ENCODE results near the gene HCFC1R1.

HCFC1R1 gene

DNA sequence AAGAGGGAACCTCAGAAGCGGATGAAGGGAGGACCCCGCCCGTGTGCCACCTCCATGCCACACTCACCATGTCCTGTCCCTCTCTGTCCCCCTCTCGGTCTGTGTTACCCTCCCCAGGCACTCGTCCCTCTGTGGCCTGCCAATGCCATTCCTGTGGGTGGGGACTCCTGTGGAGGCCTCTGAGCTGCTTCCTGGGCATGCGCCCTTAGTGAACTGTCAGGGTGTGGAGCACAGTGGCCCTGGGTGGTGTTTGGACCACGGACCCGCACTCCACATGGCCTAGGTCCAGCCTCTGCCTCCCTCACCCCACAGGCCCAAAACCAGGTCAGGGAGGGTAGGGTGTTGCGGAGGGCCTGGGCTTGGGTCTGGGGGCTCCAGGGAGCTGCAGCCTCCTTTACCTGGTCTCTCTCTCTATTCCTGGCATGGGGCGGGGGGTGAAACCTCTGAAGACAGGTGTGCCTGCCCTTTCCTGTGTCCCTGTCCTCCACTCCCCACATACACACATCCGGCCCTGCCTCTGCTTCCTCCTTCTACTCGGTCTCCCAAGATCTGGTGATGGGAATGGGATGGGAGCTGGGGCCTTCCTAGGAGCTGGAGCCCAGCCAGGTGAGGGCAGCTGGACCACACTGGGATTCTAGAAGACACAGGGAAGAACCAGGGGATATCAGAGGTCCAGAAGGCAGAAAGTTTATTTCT, 32.0 kb downstream of the HCFC1R1 start:
- DNase-seq, result no peak

DNA sequence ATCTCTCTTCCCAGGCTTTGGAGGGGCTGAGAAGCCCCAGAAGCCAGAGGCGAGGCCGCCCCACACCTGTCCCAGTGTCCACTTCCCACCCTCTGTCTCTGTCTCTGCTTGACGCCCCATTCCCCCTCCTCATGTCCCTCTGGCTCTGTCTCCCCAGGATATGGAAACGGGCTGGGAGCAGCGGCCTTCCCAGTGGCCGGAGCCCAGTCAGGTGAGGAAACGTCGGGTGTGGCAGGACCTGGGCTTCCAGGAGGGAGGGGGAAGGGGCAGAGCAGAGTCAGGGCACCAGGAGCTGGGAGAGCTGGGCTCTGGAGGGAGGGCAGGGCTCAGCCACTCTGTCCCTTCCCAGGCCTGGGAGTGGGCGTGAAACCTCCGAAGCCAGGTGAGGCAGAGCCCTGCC, 32.9 kb downstream of the HCFC1R1 start:
- no peak for DNase-seq

DNA sequence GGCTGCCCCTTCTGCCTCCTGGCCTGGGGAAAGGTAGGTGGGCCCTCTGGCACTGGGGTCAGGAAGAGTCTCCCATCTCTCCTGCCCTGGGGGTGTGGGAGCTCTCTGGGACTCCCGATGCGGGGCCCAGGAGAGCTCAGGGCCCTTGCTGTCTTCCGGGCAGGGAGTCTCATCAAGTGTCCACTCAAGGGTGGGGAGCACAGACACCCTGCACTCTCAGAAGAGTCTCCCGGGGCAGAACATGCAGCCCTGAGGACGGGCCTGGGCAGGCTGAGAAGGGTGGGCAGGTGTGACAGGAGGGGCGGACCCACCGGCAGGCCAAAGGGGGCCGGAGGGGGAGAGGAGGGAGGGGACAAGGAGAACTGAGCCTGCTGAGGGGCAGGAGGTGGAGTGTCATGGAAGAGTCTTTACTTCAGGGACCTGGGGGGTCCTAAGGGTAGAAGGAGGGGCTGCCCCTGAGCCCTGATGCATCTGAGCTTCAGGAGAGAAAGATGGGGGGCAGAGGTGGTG, 35.1 kb downstream of the HCFC1R1 start:
- no peak for DNase-seq

DNA sequence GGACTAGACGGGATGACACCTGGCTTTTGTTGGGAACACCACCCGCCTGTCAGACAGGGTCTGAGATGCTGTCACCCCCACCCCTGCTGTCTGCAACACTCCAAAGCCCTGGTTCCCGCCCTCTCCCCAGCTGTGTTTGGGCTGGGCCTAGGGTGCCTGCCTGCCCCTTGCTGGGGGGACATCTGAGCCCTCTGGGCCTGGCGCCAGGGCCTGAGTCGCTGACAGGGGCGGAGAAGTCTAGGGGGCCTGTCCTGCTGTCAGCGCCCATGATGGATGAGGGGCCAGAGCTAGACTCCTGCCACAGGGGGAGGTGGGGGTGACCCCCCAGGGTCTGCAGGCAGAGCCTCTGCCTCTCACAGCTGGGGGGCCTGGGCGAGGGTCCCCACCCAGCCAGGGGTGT, 35.9 kb downstream of the HCFC1R1 start:
- no peak for DNase-seq

DNA sequence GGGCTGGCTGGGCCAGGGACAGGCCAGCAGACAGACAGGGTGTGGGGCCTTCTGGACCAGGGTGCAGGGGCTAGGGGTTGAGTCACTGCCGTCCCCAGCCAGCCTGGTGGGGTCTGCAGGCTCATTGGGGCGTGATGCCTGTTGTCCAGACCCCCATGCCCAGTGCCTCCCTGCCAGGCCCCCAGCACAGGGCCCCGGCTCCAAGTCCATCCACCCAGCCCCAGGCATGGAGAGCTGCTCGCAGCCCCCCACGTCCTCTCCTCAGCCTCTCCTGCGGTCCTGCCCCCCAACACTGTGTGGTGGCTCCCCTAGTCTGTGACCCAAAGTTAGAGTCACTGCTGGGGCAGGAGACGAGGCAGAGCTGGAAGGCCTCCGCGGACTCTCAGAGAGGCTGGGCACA, 36.5 kb downstream of the HCFC1R1 start:
- DNase-seq, result no peak

DNA sequence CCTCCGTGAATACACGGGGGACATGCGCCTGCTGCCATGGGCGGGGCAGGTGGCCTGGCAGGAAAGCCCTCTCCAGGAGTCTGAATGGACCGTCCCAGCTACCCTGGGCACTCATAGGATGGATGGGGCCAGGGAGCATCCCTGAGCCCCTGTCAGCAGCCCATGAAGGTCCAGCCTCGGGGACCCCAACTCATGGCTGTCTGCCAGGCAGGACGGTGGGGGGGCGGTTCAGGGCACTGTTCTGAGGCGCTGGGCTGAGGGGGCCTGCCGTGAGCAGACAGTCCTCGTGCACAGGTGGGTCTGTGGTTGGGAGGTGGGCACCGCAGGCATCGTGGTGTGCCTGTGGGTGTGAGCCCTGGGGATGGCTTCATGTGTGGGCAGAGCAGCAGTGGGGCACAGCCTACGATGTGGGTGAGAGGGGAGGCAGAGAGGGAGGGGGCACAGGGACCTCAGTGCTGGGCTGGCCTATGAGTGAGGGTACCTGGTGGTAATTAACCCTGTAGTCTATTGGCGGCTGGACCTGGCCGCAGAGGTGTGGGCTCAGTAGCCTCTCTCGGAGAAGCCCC, 37.0 kb downstream of the HCFC1R1 start:
- DNase-seq, result no peak

DNA sequence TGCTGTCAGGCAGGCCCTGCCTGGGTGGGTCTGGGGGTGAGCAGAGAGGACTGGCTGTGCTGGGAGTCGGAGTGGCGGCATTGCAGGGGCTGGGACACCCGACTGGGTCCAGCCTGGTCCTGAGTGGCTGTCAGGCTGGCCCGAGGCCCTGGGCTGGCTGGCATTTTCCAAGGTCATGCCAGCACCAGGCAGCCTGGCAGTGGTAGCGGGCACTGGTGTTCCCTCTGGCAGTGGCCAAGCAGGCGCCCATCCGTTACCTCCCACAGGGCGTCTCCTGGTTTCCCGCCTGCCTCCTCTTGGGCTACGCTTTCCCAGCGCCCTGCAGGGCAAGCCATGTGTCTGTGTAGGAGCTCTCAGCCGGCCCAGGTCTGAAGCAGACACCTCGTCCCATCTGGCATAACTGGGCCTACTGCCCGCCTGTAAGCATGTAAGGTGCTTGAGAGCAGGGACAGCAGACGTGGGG, 37.8 kb downstream of the HCFC1R1 start:
- no peak for DNase-seq

DNA sequence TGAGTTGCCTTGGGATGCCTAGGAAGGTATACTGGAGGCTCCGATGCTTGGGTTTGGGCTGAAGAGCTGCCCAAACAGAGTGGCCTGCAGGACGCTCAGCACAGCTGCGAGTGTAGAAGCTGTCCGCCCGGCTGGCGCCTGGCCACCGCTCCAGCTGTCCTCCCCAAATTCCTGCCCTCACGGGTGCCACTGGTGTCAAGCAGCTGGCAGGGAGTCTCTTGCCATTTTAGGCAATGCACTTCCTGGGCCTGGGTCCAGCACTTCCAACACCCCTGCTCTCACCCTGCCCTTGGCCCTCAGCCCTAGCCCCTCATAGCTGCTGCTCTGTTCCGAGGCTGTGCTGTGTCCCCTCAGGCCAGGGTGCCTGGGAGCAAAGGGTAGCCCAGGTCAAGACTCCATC, 38.3 kb downstream of the HCFC1R1 start:
- no peak for DNase-seq

DNA sequence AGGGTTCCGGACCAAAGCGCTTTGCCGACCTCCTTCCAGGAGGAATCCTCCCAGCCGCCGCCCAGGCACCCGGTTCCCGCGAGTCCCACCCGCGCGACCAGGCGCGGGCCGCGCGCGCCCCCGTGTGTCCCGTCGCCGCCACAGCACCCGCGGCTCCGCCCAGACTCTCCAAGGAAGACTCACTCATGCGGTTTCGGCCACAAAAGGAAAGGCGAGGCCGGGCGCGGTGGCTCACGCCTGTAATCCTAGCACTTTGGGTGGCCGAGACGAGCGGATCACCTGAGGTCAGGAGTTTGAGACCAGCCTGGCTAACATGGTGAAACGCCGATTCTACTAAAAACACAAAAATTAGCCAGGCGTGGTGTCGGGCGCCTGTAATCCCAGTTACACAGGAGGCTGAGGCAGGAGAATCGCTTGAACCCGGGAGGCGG, 40.0 kb downstream of the HCFC1R1 start:
- DNase-seq, result peak; percentile 51

DNA sequence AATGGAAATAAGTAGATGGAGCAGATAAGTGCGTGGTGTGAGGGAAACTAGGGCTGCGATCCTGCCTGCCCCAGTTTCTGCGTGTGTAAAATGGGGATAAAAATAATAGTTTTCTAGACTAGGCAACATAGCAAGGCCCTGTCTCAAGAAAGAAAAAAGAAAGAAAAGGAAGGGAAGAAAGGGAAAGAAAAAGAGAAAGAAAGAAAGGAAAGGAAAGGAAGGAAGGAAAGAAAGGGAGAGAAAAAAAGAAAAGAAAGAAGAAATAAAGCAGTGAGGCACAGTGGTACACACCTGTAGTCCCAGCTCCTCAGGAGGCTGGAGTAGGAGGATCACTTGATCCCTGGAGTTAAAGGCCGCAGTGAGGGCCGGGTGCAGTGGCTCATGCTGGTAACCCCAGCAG, 41.3 kb downstream of the HCFC1R1 start:
- DNase-seq, result no peak

DNA sequence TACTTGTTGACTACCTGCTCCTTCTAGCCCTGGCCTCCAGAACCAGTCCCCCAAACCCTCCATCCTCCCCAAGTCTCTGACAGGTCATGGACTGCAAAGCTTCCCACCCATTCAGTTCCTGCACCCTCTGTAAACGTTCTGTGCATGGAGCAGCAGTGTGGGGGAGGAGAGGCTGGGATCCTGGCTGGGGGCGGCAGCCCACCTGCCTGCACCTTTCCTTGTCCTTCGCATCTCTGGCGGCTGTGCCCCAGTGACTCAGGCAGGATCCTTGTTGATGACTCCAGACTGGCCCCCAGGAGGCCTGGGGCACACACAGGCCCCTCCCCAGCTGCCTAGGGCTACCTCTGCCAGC, 41.9 kb downstream of the HCFC1R1 start:
- no peak for DNase-seq

DNA sequence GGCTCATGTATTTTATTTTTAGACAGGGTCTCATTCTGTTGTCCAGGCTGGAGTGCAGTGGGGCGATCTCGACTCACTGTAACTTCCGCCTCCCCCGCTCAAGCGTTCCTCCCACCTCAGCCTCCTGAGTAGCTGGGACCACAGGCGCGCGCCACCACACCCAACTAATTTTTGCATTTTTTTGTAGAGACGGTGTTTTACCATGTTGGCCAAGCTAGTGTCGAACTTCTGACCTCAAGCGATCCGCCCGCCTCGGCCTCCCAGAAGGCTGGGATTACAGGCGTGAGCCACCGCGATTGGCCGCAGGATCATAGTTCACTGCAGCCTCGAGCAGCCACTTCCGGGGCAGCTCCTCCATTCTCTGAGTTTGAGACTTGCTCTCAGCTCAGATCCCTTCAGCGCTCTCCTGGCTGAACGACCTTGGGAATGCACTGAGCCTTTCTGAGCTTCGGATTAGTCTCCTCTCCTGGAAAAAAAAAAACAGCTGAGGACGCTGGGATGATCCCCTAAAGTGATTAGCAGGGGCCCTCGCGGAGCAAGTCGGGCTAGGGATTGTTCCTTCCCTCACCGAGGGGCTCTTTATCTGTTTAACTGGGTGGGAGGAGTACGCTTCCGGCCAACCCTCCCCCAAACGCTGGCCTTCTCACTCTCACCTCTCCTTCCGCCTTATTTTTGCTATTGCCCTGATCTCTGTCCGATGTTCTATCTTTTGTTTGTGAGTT, 42.4 kb downstream of the HCFC1R1 start:
- DNase-seq, result no peak

DNA sequence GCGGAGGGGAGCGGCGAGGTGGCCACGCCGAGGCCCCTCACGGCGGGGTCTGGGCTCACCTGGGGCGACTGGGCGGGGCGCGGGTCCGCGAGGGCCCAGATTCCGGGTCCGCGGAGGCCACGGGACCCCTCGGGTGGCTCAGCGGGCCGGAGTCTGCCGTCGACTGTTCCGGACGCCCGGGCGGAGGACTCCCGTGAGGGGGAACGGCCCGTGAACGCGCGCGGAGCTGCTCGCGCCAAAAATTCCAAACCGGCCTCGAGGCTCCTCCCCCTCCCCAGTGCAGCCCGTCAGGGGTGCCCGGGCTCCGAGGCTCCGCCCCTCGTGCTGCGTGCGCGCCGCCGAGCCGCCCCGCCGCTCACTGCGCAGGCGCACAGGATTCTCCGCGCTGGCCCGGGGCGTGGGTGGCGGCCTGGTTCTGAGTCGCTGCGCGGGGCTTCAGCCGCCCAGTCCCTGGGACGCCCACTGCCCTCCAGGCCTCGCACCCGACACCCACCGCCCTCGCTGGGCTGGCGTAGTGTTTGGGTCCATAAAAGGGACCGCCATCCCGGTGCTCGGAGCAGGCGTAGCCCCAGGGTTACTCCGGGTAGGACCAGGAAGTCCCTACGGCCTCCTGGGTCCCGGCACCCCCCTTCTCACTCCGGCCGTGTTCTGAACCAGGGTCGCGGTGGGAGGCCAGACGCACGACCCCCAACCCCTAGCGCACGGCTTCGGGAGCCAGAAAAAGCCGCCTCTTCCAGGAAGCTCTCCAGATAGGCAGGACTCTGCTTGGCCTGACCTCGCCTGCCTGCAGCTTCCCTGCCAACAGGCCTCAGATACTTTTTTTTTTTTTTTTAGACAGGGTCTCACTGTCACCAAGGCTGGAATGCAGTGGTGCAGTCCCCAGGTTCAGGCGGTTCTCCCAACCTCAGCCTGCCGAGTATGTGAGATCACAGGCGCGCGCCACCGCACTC, 43.2 kb downstream of the HCFC1R1 start, which contains the start of gene PKMYT1:
Gene PKMYT1 (minus strand): TSS at position 220 of the 950 bp plus-strand sequence. CDS start 789 bp downstream, outside the sequence.
- DNase-seq, result peak; percentile 55

DNA sequence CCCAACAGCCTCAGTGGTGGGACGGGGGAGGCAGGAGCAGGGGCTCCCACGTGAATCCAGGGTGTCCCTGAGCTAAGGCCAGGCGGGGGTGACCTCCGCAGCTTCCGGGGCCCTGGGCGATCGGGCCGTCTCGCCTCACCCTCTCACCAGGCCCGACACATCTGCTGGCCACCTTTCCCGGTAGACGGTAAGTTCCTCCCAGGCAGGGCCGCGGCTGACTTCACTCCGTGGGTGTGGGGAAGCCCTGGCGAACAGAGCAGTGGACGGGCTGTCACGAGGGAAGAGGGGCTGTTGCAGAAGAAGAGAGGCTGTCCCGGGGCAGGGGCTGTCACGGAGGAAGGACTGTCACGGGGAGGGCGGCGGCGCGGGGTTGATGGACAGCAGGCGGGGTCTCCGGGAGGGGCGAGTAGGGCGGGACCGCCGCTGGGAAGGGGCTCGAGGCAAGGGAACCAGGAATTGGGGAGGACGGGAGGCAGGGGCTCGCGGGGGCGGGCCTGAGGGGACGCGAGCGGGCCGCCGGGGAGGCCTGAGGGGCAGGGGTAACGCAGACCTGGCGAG, 44.0 kb downstream of the HCFC1R1 start:
- no peak for DNase-seq

DNA sequence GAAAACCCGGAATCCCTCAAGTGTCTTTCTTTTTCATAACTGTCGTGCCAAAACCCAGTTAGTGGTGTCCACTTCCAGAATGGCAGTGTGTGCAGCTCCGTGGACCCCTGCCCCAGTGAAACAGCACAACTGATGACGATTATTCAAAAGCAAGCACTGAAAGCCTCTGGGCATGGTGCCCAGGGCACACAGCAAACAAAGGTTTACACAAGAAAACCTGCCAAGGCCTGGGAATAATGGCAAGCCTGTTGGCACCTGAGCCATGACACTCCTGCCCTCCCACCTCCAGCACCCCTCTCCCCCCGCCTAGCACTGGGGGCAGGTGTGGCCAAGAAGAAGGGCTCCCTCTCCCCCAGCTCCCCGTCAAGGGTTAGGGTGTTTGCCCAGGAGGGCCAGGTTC, 46.3 kb downstream of the HCFC1R1 start:
- no peak for DNase-seq

DNA sequence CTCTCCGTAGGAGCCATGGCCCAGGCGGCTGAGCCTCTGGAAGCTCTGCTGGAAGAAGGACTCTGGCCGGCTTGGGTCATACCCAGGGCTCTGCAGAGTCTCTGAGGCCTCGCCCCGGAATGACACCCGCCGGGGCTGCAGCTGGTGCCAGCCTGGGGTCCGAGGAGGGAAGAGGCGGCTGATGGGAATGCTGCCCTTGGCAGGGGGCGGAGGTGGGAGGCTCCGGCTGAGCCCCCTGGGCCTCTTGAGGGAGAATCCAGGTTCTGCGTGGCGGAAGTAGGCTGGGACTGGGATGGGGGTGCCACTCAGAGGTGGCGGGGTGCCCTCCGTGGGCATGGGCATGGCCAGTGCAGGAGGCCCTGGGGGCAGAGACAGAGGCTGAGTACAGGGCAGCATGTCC, 47.1 kb downstream of the HCFC1R1 start:
- no peak for DNase-seq

DNA sequence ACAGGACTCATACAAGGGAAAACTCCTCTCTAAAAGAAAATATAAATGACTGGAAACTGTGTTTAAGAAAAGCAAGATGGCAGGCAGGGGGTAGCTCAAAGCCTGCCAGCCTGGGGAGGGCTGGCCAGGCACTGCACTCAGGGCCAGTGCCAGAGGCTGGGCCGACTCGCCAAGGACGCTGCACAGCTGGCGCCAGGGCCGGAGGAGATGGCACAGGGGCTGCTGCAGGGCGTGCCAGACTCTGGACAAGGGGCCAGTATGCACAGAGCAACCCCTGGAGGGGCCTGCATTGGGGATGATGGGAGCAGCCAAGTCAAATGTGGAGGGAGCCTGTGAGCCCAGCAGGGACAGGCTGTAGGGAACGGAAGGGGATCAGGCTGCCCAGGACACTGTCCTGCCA, 47.5 kb downstream of the HCFC1R1 start:
- DNase-seq, result no peak

DNA sequence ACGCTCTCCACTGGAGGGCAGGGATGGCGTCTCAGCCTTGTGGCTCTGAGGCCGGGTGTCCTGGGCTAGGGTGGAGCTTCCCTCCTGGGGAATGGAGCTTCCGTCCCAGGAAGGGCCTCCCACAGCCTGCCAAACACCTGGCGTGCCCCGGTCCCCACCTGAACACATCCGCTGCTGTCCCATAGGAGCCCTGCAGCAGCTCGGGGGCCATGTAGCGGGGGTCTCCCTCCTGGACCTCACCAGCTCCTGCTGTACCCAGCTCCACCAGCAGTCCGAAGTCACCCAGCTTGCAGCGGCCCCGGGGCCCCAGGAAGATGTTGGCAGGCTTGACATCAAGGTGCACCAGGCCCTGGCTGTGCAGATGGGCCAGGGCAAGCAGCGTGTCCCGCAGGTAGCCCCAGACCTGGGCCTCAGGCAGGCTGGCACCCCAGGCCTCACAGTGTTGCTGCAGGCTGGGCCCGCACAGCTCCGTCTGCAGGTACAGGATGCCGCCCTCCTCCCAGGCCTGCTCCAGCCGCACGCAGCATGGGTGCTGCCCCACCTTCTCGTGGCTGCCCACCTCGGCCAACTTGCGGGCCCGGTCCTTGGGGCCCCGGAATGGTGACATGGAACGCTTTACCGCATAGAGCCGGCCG, 48.5 kb downstream of the HCFC1R1 start:
- DNase-seq, result no peak

DNA sequence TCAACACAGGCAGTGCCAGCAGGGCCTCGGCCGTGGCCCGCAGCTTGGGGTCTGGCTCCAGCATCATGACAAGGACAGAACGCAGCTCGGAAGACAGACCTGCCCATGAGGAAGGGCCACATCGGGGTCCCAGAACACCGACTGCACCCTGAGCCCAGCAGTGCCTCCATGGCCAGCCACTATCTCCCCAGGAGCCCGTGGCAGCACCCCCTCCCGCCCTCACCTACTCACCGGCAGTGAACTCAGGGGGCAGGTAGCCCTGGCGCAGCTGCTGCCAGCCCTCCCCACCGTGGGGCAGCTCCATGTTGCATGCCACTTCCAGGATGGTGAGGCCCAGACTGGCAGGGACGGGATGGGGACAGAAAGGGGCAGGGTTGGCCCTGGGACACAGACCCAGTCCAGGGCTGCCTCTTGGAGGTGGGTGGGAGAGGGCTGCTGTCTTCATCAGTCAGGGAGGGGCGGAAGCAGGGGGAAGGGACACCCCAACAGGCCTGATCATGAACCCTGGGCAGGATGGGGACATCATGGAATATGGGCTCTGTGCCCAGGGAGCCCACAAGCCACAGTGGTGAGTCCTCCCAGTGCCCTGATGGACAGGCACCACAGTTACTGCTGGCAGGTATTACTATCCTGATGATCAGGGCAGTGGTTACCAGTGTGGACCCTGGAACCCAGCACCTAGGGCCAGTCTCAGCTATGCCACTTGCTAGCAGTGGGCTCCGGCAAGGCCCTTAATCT, 49.3 kb downstream of the HCFC1R1 start:
- DNase-seq, result no peak

DNA sequence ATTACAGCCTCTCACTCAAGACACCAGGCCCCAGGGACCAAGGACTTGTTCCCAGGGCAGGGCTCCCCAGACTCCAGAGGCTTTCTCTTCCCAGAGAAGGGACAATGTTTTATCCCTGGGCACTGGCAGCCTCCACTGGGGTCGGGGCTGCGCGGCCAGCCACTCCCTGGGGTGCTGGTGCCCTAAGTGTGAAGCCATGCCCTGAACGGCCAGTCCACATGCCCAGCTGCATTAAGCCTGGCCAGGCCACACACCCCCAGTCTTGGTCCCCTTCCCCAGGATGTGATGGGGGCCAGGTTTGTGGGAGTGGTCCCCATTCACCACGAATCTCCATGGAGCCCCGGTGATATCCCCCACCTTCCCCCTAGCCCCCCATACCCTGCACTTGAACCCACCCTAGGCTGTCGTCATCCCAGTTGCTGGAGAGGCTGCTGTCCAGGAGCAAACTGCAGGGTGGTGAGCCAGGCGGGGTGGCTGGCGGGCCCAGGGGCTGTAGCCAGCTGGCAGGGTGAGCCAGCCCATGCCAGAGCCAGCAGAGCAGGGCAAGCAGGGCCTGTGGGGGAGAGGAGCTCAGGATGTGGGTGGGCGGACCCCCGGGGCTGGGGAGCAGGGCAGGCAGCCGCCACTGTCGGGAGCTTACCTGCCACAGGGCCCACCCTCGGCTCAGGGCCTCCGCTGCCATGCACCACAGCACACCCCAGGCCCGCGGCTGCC, 50.0 kb downstream of the HCFC1R1 start:
- DNase-seq, result no peak

DNA sequence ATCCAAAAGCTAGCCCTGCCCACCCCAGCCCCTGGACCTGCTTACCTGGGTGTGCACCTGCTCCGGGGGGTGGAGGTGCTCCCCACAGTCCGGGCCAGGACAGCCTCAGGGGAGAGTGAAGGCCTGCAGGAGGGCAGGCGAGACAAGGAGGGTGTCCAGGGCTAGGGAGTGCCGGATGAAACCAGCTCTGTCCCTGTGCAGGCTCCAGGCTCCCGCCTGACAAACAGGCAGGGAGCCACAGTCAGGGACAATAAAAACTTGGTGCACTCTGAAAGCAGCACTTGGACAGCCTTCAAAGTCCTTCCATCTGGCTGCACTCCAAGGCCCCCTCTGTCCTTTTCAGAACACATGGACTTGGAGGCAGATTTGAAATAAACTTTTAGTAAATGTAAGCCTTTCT, 50.6 kb downstream of the HCFC1R1 start:
- no peak for DNase-seq
